SH-SY5Y (cell line): ENCODE measurements around the gene LRRC4C.

Source experiments
- GATA2 ChIP-seq: IDR thresholded peaks from 2 replicates; pipeline ENCODE4 v1.6.1; 2011; ENCODE audit warnings: mild to moderate bottlenecking, low read depth, low read length
- GATA3 ChIP-seq: IDR thresholded peaks from 2 replicates; pipeline ENCODE4 v1.6.1; 2011; ENCODE audit warnings: low read depth, mild to moderate bottlenecking, low read length, moderate library complexity

DNA sequence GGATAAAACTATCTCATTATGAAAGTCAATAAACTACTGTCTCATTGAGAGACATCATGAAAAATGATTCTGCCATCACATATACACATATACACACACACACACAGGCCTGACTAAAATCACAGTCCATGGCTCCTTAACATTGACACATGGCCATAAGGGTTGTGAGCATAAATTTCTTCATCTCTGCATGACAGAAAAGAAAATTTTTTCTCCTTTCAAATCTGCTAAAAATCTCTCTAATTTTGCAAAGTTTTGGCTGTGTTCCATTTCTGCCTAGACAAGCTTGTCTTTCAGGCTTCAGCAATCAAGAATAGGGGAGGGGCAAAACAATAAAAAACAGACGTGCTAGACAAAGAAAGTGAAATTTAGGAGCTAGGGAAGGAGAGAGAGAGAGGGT is 324.5 kb downstream of the LRRC4C start:
- TF ChIP-seq GATA3 (no peak), GATA2 (no peak)
